GM12875 (cell line): Measurements from ENCODE around the gene ADK.

Source experiments
- H3K4me3 ChIP-seq: one replicate; pipeline ENCODE4 v1.5.1; 2011; ENCODE audit warnings: low read depth, low read length, control low read depth
- TF ChIP-seq, protein P1 (sequence below): IDR thresholded peaks from 2 replicates; pipeline ENCODE4 v1.5.1; 2011; ENCODE audit warnings: low read depth, mild to moderate bottlenecking, control low read depth, inconsistent platforms, low read length, moderate library complexity, borderline replicate concordance; ENCODE audit not compliant: insufficient read depth

The ADK gene

DNA sequence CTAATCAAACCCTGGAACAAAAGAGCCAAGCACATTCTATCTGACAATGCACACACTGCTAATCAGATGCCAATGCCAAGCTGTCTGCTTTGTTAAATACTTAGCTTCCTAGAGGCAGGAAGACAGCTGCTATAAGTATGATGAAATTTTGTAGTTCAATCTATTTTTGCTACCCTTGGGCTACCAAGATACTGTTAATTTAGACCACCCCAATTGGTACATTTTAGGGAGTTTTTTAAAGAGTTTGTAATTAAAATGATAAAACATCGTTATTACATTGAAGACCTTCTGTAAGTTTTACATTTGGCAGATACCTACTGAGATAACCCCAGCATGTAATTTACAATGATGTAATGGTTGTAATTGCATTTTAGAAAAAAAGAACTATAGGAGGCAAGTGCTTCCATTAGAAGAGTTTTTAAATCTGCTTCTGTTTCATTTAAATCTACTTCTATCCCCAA lies 268.5 kb downstream of the ADK start:
- H3K4me3 ChIP-seq, result no peak overlapping the region
- TF ChIP-seq, protein P1, sequence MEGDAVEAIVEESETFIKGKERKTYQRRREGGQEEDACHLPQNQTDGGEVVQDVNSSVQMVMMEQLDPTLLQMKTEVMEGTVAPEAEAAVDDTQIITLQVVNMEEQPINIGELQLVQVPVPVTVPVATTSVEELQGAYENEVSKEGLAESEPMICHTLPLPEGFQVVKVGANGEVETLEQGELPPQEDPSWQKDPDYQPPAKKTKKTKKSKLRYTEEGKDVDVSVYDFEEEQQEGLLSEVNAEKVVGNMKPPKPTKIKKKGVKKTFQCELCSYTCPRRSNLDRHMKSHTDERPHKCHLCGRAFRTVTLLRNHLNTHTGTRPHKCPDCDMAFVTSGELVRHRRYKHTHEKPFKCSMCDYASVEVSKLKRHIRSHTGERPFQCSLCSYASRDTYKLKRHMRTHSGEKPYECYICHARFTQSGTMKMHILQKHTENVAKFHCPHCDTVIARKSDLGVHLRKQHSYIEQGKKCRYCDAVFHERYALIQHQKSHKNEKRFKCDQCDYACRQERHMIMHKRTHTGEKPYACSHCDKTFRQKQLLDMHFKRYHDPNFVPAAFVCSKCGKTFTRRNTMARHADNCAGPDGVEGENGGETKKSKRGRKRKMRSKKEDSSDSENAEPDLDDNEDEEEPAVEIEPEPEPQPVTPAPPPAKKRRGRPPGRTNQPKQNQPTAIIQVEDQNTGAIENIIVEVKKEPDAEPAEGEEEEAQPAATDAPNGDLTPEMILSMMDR, result no peak

DNA sequence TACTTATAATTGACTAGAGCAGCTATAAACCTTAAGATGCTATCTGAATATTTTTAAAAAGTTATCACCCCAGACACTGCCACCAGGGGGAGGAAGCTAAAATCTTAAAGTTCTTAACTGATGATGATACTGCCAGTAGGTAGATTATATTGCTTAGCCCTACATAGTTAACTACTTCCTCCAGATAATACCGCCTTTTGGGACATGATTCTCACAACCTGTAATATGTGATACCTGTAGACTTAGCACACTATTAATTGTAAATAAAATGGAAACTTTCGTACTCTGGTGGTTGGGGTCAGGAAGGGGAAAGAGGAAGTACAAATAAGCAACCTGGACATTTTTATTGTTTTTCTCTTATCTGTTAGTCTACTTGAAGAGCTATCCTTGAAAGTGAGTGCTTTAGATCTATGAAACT lies 268.9 kb downstream of the ADK start:
- TF ChIP-seq, protein P1, result peak; percentile 37; the same call in 1 of the 2 replicates
- no peak overlapping the region for H3K4me3 ChIP-seq

DNA sequence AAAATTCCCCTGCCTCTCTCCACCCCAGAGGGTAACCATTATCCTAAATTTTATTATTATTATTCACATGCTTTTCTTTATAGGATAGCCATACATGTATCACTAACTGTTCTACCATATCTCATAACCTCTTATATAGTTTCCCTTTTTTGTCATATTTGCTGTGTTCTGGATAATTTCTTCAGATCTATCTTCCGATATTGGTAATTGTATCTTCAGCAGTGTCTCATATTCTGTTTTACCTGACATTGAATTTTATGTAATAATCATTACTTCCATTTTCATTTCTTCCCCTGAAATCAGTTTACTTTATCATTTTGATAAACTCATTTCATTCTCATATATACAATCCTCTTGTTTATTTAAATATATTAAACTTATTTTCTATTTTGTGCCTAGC lies 273.5 kb downstream of the ADK start:
- TF ChIP-seq, protein P1, result no peak

DNA sequence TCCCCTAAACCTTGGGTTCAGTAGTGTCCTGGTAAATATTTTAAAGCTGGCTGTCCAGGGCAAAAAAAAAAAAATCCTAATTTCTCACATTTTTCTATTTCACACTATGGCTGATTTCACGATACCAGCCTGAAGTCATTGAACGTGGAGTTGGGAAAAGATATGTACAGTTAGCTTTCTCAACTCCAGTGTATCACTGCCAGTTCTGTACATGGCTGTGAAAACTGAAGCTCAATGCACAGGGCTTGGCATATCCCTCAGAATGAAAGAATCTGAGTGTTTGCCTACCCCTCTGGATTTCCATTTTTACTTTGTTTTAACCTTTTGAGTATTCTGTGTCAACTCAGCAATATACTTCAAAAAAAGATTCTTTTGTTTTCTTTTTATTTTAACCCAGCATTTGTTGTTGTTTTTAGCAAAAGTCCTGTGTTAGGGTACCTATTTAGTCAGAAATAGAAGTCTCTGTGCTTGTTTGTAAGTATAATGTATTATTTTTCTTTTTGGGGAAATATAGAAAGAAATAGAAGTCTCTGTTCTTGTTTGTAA lies 274.5 kb downstream of the ADK start:
- TF ChIP-seq, protein P1, result no peak
- no peak overlapping the region for H3K4me3 ChIP-seq

More for the DNA sequence above, 273.5 kb downstream of the ADK start:
- H3K4me3 ChIP-seq, result no peak overlapping the region

DNA sequence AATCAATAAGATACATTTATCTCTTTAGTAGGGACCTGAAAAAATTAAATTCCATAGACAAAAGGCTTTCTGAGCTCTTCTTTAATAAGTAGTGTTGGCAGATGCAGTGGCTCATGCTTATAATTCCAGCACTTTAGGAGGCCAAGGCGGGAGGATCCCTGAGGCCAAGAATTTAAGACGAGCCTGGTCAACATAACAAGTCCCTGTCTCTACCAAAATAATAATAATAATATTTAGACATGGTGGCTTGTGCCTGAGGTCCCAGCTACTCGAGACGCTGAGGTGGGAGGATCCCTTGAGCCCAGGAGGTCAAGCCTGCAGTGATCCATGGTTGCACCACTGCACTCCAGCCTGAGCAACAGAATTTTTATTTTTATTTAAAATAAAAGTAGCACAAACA lies 280.8 kb downstream of the ADK start:
- H3K4me3 ChIP-seq, result no peak overlapping the region
- TF ChIP-seq, protein P1, result no peak

DNA sequence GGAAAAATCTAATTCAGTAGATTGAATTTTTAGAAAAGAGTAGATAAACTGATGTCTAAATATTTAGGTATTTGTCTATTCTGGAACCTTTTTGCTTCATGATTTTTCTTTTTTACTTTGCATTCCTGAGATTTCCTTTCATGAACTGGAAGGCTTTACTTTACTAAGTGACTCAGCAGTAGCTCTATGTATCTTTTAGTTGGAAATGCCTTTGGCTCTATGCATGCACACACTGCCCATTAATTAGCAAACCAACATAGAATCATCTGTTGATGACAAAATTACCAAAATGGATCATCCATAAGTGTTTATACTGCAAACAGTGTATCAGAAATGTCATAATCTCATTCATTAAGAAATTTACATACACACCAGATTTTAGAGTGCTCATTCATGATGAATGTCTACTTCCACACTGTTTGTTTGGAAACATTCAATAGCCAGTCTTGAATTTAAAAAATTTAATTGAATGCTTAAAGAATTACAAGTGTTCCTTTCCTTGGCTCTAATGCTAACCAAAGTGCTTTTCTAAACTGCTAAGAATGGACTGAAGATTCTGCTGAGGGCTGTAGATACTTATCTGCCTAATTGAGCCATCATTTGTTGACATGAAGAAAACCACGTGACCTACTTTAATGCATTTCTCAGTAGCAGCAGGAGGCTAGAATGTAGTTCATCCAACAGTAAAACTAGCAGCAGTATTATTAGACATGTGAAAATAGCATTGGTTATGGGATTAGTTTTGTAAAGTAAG lies 282.0 kb downstream of the ADK start:
- no peak overlapping the region for H3K4me3 ChIP-seq
- TF ChIP-seq, protein P1, result no peak

DNA sequence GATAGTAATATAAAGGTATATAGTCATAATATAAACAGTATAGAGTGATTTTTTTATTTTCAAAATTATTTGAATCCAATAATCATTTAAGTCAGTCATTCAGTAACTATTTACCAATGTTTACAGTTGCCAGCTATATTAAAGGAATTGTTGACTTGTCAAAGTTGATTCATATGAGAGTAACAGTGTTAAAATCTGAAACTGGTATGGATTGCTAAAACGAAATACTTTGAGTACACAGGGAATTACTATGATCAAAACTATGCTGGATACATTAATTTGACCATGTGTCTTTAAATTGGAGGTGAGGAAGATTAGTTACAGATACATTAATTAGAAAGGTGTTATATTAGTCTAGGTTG lies 282.6 kb downstream of the ADK start:
- TF ChIP-seq, protein P1, result no peak
- H3K4me3 ChIP-seq, result no peak overlapping the region
